ENCODE measurements around the gene GLG1.

The GLG1 gene

GRCh38 chr16:74608381-74608780, 1.5 kb upstream of the GLG1 start:
- DNase-seq, result no peak

DNA sequence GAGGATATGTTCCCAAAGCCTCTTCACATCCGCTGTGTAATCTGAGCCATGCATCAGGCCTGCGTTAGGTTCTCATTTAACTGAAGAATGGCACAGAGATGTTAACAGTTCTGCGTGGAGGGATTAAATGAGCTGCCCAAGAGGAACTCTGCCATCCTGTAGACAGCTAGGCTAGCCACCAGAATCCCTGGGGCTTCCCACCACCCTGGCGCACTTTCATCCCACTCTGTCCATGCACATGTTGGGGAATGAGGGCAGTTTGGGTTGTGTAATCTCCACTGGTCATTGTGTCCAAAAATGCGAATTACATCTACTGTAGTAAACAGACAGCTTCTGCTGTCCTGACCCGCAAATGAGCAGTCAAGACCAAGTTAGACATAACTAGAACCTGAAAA, 1.0 kb upstream of the GLG1 start:
- no peak for DNase-seq

- no peak for DNase-seq
These were observed 522 bp upstream of the GLG1 start for GRCh38 chr16:74607310-74607961.

DNA sequence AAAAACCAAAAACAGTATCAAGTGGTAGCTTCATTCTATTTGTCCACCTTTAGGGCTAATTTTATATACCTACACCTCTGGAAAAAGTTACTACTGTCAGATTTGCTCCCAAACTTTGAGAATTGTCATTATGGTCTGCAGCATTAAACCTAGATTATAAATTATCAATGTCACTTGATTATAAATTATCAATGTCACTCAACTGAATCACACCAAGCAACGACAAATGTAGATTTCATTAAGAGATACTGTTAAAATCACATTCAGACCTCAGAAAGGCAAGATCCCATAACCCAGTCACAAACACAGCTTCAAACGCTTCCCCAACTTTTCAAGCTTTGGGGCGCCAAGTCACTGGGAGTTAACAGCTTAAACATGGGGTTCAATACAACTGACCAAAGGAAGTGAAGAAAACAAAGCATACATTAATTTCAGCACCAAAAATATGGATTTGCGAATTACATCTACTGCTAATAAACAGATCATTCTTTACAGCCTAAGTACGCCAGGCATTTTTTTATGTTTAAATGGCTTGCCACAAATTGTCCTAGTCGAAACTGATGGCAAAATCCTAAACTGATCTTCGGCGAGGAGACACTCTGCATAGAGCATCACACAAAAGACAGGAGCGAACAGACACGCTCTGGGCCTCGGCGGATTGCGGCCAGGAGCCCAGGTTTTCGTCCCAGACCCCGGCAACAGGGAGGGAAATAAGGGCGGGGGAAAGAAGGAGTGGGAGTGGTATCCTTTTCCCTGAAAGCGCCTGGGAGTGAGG, 981 bp downstream of the GLG1 start:
- DNase-seq, result no peak

- DNase-seq, result no peak
These were observed 1.6 kb downstream of the GLG1 start for GRCh38 chr16:74605332-74605731.

- DNase-seq, result no peak
These were observed 3.1 kb downstream of the GLG1 start for GRCh38 chr16:74603848-74604247.

DNA sequence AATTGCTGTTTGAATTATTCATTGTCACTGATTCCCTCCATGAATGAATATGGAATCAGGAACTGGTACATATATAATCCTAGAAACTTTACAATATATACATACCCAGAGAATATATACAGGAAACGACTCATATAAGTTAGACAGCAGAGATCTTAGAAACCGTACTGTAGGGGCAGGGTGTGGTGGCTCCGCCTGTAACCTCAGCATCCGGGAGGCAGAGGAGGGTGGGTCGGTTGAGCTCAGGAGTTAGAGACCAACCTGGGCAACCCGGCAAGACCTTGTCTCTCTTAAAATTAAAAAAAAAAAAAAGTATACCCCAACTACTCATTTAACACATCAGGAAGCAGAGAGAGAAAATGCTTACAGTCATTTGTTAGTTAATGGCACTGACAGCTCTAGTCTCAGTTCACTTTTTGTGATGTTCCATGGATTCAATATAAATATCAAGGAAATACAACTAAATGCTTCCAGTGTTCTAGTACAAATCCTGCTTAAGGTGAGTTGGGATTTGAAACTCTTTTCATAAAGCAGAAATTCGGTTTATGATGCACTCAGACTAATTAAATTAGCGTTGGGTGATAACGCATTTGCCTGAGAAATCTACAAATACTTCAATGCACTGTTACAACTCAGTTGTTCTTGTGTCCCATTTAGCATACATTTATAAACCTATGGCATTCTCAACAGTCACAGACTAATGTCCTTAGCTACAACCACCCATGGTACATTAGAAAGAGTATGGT, 5.6 kb downstream of the GLG1 start:
- DNase-seq, result peak; percentile 68

GRCh38 chr16:74596586-74596985, 10.3 kb downstream of the GLG1 start:
- DNase-seq, result no peak

GRCh38 chr16:74592847-74593246, 14.1 kb downstream of the GLG1 start:
- DNase-seq, result no peak

- DNase-seq, result no peak
These were observed 14.9 kb downstream of the GLG1 start for GRCh38 chr16:74591876-74592650.

GRCh38 chr16:74586948-74587347, 20.0 kb downstream of the GLG1 start:
- DNase-seq, result no peak

GRCh38 chr16:74585846-74586443, 21.0 kb downstream of the GLG1 start:
- no peak for DNase-seq

DNA sequence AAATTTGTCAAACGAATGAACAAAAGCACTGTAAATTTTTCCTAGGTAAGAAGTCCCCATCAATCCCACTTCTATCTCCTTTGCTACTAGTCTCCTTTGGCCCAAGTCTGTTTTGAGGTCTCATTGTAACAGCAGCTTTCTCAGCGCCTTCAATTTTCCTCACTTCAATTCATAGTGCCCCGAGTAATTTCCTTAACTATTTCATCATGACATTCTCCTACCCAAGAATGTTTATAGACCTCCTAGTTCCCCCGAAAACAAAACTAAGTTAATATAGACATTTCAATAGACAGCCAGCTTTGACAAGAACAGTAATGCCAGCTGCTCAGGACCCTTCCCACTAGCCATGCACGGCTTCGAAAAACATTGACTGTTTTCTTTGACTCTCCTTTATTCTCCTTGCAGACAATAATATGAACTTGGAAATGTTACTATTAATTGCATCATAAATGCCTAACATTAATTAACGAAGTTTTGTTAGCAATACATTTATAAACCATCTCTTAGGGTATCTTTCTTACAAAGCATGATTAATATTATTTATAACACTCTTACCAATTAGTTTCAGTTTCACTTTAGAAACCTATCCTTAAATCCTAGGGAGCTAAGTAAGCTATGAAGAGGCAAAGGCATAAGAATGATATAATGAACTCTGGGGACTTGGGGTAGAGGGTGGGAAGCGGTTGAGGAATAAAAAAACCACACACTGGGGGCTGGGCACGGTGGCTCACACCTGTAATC, 22.8 kb downstream of the GLG1 start:
- no peak for DNase-seq

- no peak for DNase-seq
These were observed 23.9 kb downstream of the GLG1 start for GRCh38 chr16:74582970-74583369.

DNA sequence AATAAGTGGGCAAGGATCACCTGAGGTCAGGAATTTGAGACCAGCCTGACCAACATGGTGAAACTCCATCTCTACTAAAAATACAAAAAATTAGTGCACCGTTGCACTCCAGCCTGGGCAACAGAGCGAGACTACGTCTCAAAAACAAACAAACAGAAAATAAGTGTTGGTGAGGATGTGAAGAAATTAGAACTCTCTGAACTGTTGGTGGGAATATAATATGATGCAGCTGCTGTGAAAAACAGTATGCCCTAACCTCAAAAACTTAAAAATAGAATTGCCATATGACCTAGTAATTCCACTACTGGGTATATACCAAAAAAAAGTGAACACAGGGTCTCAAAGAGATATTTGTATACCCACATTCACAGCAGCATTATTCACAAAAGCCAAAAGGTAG, 26.1 kb downstream of the GLG1 start:
- DNase-seq, result no peak

- DNase-seq, result no peak
These were observed 28.1 kb downstream of the GLG1 start for GRCh38 chr16:74578838-74579237.

GRCh38 chr16:74578433-74578832, 28.5 kb downstream of the GLG1 start:
- no peak for DNase-seq

DNA sequence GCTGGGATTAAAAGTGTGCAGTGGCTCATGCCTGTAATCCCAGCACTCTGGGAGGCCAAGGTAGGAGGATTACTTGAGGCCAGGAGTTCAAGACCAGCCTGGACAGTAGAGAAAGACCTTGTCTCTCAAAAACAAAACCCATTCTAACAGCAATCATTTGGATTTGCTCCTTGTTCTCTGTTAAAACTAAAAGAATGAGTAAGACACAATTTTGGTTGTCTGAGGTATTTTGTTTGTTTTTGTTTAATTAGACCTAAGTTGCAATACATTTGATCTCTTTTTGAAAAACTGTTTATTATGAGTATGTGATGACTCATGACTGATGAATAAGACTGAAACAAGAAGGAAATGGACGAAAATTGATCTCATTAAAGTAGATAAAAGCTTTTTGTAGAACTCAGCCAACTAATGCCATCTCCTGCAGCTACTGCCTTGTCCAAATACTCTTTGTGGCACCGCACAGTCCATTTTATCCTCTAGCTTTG, 29.0 kb downstream of the GLG1 start:
- DNase-seq, result no peak

DNA sequence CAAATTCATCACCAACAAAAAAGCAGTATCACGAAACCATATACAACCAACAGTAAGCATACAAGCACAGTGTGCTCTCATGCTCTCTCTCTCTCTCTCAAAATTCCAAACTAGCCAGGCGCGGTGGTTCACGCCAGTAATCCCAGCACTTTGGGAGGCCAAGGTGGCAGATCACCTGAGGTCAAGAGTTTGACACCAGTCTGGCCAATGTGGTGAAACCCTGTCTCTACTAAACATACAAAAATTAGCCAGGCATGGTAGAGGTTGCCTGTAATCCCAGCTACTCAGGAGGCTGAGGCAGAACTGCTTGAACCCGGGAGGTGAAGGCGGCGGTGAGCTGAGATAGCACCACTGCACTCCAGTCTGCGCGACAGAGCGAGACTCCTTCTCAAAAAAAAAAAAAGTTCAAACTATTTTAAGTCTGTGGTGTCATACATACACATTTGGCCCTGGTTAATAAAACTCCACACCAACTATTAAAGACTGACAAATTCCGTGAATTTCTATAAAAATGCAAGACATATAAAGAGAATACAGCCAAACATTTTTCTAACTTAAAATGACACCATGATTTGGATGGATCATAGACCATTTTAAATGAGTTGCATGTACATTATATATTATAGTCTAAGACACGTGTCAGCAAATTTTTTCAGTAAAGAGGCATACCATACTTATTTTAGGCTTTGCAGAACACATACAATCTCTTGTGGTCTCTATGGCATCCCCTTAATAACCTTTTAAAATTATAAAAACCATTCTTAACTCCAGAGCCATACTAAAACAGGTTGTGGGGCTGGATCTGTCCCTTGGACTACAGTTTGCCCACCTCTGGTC, 30.9 kb downstream of the GLG1 start:
- DNase-seq, result no peak

DNA sequence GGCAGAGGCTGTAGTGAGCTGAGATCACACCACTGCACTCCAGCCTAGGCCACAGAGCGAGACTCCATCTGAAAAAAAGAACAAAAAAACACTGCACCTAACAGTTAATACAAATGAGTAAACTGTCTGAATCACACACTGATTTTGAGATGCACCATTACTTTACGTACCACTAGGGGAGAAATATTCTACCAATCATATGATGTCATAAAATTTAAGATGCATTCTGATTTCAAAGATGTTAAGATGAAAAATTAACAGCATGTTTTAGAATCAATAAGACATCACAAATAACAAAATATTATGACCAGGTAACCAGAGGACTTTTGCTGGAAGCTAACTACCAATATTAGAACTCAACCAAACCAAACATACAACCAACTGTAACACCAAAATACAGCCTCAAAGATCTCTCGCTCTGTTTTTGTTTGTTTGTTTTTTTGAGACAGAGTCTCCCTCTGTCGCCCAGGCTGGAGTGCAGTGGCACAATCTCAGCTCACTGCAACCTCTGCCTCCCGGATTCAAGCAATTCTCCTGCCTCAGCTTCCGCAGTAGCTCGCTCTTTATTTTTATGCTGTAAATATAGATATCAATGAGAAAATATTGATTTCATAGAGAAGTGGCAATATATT, 31.6 kb downstream of the GLG1 start:
- DNase-seq, result no peak
